Smooth muscle cell (in vitro differentiated cells): ENCODE data around the gene TMC5. TPM values are rescaled to one million over a fixed set of nuclear protein-coding genes. Genes with fewer than 3 reads are reported as not detected.
A peak's percentile ranks its signal among the peaks of the same experiment; 100 is the strongest.

Experiments
- DNase-seq: peaks from one replicate; lab custom pipeline; 2025; ENCODE audit not compliant: unreplicated experiment; lab: John Stamatoyannopoulos, UW
- H2AFZ ChIP-seq: fragments of 200-600 bp; sonication (generic); 2 replicates; pipeline ENCODE4 v1.6.0; 2016; ENCODE audit warnings: antibody characterized with exemption, low read depth, mild to moderate bottlenecking
- H3F3A ChIP-seq: fragments of 200-600 bp; sonication (generic); 2 replicates; pipeline ENCODE4 v1.6.0; 2017; ENCODE audit warnings: antibody characterized with exemption, low read depth
- H3K27ac ChIP-seq: fragments of 200-600 bp; sonication (generic); 2 replicates; pipeline ENCODE4 v1.5.1; 2016; ENCODE audit warnings: low read depth, mild to moderate bottlenecking
- H3K27me3 ChIP-seq: fragments of 200-600 bp; sonication (generic); 2 replicates; pipeline ENCODE4 v1.6.1; 2016; ENCODE audit warnings: low read depth, mild to moderate bottlenecking
- H3K36me3 ChIP-seq: fragments of 200-600 bp; sonication (generic); 2 replicates; pipeline ENCODE4 v1.5.1; 2016; ENCODE audit warnings: low read depth
- H3K4me1 ChIP-seq: fragments of 200-600 bp; sonication (generic); 2 replicates; pipeline ENCODE4 v1.5.1; 2016; ENCODE audit warnings: low read depth
- H3K4me2 ChIP-seq: fragments of 200-600 bp; sonication (generic); 2 replicates; pipeline ENCODE4 v1.6.0; 2016; ENCODE audit warnings: mild to moderate bottlenecking
- H3K4me3 ChIP-seq: fragments of 200-600 bp; sonication (generic); 2 replicates; pipeline ENCODE4 v1.5.1; 2016; ENCODE audit warnings: mild to moderate bottlenecking
- H3K79me2 ChIP-seq: fragments of 200-600 bp; sonication (generic); 2 replicates; pipeline ENCODE4 v1.6.0; 2016; ENCODE audit warnings: low read depth, mild to moderate bottlenecking
- H3K9ac ChIP-seq: fragments of 200-600 bp; sonication (generic); 2 replicates; pipeline ENCODE4 v1.6.0; 2016; ENCODE audit warnings: low read depth
- H3K9me3 ChIP-seq: fragments of 200-600 bp; sonication (generic); replicated peaks from 2 replicates; pipeline ENCODE4 v1.5.1; 2016; ENCODE audit warnings: low read depth
- H4K20me1 ChIP-seq: fragments of 200-600 bp; sonication (generic); 2 replicates; pipeline ENCODE4 v1.6.0; 2016; ENCODE audit warnings: low read depth
- WGBS: methylation state at CpG from one replicate; pipeline ENCODE4 v1.1.7; 2016; ENCODE audit warnings: low lambda C conversion rate; 5-methylcytosine and 5-hydroxymethylcytosine counted together
- polyA plus RNA-seq: library from polyadenylated mRNA; unstranded; fragments of >200 nt; fragmentation: Nextera tagmentation; extraction: Ambion mirVana; gene quantifications from 2 replicates; pipeline ENCODE4 v1.2.1, GENCODE V29; 2016
- total RNA-seq: library from RNA; depleted of rRNA; stranded (reverse); fragments of >200 nt; gene quantifications from 2 replicates; pipeline ENCODE4 v1.2.3, GENCODE V29; 2014
- TF ChIP-seq, protein P1 (sequence below): fragments of 200-600 bp; sonication (generic); IDR thresholded peaks from 2 replicates; pipeline ENCODE4 v1.5.1; 2017; ENCODE audit warnings: borderline replicate concordance, mild to moderate bottlenecking, antibody characterized with exemption; ENCODE audit not compliant: insufficient read depth, poor library complexity, severe bottlenecking

TMC5 gene
- total and polyA plus RNA-seq, 2 experiments from 2014 or later = 0.18 TPM; not detected in 1

DNA sequence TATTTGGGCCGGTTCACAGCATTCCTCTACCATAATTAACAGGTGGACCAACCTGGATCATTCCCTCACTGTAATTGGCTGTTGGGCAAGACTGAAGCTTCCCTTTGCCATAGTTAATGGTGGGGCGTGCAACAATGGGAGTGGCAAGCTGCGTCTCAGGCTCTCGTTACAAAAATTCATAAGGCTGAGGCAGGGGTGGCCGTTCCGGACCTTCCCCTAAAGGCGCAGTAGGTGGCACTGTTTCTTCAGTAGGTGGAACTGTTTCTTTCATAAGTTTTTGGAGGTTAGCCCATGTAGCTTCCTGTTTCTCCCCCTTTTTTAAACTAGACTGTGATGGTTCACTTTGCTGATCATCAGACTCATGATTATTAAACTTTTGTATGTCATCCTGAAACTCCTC, 17.0 kb upstream of the TMC5 start:
- Histone ChIP-seq H3K27ac (no peak overlapping the region), H3K27me3 (no peaks in the 10 kb centered on the region), H3K36me3 (no peaks in the 10 kb centered on the region), H3K4me2 (no peak overlapping the region), H3K9me3 (no peaks in the 10 kb centered on the region), H3K4me1 (no peaks in the 10 kb centered on the region), H3K4me3 (no peak overlapping the region), H3K79me2 (no peaks in the 10 kb centered on the region), H2AFZ (no peak overlapping the region), H4K20me1 (no peaks in the 10 kb centered on the region), H3K9ac (no peak overlapping the region), H3F3A (no peaks in the 10 kb centered on the region)
- WGBS = 88% methylated on average over 7 of the region's 7 CpGs
- TF ChIP-seq, protein P1, sequence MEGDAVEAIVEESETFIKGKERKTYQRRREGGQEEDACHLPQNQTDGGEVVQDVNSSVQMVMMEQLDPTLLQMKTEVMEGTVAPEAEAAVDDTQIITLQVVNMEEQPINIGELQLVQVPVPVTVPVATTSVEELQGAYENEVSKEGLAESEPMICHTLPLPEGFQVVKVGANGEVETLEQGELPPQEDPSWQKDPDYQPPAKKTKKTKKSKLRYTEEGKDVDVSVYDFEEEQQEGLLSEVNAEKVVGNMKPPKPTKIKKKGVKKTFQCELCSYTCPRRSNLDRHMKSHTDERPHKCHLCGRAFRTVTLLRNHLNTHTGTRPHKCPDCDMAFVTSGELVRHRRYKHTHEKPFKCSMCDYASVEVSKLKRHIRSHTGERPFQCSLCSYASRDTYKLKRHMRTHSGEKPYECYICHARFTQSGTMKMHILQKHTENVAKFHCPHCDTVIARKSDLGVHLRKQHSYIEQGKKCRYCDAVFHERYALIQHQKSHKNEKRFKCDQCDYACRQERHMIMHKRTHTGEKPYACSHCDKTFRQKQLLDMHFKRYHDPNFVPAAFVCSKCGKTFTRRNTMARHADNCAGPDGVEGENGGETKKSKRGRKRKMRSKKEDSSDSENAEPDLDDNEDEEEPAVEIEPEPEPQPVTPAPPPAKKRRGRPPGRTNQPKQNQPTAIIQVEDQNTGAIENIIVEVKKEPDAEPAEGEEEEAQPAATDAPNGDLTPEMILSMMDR = no peak
- no peak for DNase-seq

DNA sequence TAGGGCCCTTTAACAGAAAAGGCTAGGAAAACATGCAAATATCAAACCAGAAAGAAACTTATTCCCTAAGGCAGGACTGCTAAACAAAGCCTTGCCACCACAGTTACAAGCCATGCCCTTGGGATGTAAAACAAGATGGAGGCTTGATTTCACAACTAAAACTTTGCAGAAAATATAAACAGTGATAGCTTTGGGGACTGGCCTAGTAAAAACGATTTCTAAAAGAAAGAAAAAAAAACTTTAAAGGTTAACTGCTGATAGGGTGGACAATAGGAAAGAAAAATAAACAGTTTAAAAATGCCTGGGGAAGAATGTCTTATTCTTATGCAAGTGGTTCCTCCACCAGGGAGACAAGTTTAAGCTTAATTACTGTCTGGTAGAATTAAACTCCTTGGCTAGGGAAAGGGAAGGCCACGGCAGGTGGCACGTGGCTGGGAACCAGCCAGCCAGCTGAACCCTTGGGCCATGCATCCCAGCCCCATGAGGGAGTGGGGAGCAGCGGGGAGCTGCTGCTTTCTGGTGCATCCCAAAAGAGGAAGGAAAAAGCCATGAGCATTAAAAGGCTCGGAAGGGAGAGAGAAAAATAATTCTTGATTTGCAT, 10.7 kb upstream of the TMC5 start:
- Histone ChIP-seq H3K4me1 (peaks cover 6% of the 10 kb centered on the region), H2AFZ (no peak overlapping the region), H3K4me3 (no peak overlapping the region), H3K4me2 (no peak overlapping the region), H3K79me2 (no peaks in the 10 kb centered on the region), H3K27me3 (peaks cover 24% of the 10 kb centered on the region), H3K36me3 (no peaks in the 10 kb centered on the region), H3F3A (no peaks in the 10 kb centered on the region), H3K27ac (no peak overlapping the region), H3K9me3 (no peaks in the 10 kb centered on the region), H3K9ac (no peak overlapping the region), H4K20me1 (no peaks in the 10 kb centered on the region)
- no peak for DNase-seq
- 50% methylated on average over 5 of the region's 5 CpGs for WGBS
- TF ChIP-seq, protein P1 = no peak

DNA sequence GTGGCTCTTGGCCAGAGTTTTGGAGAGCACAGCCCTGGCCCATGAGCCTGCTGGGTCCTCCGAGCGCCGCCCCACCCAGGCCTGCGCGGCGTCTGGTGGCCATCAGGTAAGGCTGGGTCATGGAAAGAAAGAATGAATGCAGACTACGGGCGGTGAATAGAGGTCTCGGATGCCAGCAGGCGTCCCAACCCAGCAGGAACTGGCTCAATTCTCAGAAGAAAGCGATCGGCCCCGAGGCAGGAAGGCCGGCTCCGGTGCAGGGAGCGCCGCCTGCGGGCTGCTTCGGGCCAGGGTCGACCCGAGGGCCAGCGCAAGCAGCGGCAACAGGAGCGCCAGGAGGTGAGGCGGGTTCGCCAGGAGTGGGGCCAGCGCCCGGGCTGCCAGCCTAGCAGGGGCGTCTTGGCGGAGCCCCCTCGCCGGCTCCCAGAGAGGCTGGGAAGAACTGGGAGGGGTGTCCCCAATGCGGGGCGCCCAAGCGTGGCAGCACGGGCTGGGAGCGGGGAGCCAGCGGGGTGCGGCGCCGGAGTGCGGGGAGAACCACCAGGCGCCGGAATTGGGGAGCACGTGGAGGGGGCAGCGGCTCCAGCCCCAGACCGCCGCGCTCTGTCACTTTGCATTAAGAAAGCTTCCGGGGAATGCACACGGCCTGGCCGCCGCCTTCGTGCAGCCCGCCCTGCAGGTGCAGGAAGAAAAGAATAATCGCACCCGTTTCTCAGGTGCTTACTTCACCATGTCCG, 7.1 kb upstream of the TMC5 start:
- H3F3A ChIP-seq = no peaks in the 10 kb centered on the region
- no peaks in the 10 kb centered on the region for H3K79me2 ChIP-seq
- peak overlapping the region; percentile 54 for H3K4me3 ChIP-seq
- DNase-seq = no peak
- peaks cover 6% of the 10 kb centered on the region for H3K4me1 ChIP-seq
- no peaks in the 10 kb centered on the region for H4K20me1 ChIP-seq
- no peaks in the 10 kb centered on the region for H3K36me3 ChIP-seq
- 2% methylated on average over 58 of the region's 58 CpGs for WGBS
- H3K27ac ChIP-seq = no peak overlapping the region
- no peaks in the 10 kb centered on the region for H3K9me3 ChIP-seq
- TF ChIP-seq, protein P1 = peak; percentile 4
- H3K9ac ChIP-seq = no peak overlapping the region
- H3K27me3 ChIP-seq = peaks cover 27% of the 10 kb centered on the region
- H2AFZ ChIP-seq = peak overlapping the region; percentile 55
- H3K4me2 ChIP-seq = peak overlapping the region; percentile 90
